HG03469 (cell line): Measurements from ENCODE around the gene IL1F10.

ENCODE experiments used
- ATAC-seq: cut with Tn5 transposase; IDR thresholded peaks from one replicate; pipeline ENCODE4 v1.9.1; 2021; ENCODE audit warnings: mild to moderate bottlenecking, moderate library complexity, moderate number of reproducible peaks; ENCODE audit not compliant: unreplicated experiment

IL1F10 gene

GRCh38 chr2:113111823-113112287 is 44.1 kb downstream of the IL1F10 start:
- ATAC-seq = no peak

GRCh38 chr2:113112441-113112840 is 44.7 kb downstream of the IL1F10 start:
- ATAC-seq = no peak

- no peak for ATAC-seq
These were observed 45.1 kb downstream of the IL1F10 start for GRCh38 chr2:113112871-113113270.

- no peak for ATAC-seq
These were observed 46.0 kb downstream of the IL1F10 start for GRCh38 chr2:113113807-113114206.

- ATAC-seq = no peak
These were observed 46.6 kb downstream of the IL1F10 start for GRCh38 chr2:113114224-113114945.

GRCh38 chr2:113114996-113115395 is 47.2 kb downstream of the IL1F10 start:
- no peak for ATAC-seq

GRCh38 chr2:113116100-113116958 is 48.6 kb downstream of the IL1F10 start:
- ATAC-seq = no peak

GRCh38 chr2:113117541-113118262 is 49.9 kb downstream of the IL1F10 start:
- no peak for ATAC-seq

GRCh38 chr2:113118263-113118657 is 50.5 kb downstream of the IL1F10 start:
- no peak for ATAC-seq

- no peak for ATAC-seq
These were observed 51.3 kb downstream of the IL1F10 start for GRCh38 chr2:113119111-113119510.

- no peak for ATAC-seq
These were observed 53.1 kb downstream of the IL1F10 start for GRCh38 chr2:113120861-113121260.

- no peak for ATAC-seq
These were observed 54.6 kb downstream of the IL1F10 start for GRCh38 chr2:113122364-113122763.

- ATAC-seq = no peak
These were observed 56.0 kb downstream of the IL1F10 start for GRCh38 chr2:113123726-113124125.

- no peak for ATAC-seq
These were observed 56.6 kb downstream of the IL1F10 start for GRCh38 chr2:113124181-113124961.
